Sigmoid colon (tissue), 4 donors: ENCODE measurements around the gene SLC6A12.
A peak's percentile ranks its signal among the peaks of the same experiment; 100 is the strongest.

ENCODE experiments used
- POLR2A ChIP-seq, 2 donors: fragments of 450-650 bp; IDR thresholded peaks; one replicate each; pipeline ENCODE4 v1.6.1; 2016; ENCODE audit warnings: antibody characterized with exemption in 2 of 2, mild to moderate bottlenecking in 2 of 2, moderate library complexity in 2 of 2
- POLR2AphosphoS5 ChIP-seq, 4 donors: sonication (generic); formaldehyde crosslinking; IDR thresholded peaks; one replicate each; pipeline ENCODE4 v1.6.1; 2017; ENCODE audit warnings: antibody characterized with exemption in 4 of 4
- TF ChIP-seq, protein P1 (sequence below), 4 experiments: fragments of 450-650 bp in 3 of 4; fragments of 200-600 bp in 1 of 4; IDR thresholded peaks; one replicate each; pipeline ENCODE4 v1.5.1; 2016 to 2019; ENCODE audit warnings: antibody characterized with exemption in 4 of 4, mild to moderate bottlenecking in 3 of 4, moderate library complexity in 2 of 4

DNA sequence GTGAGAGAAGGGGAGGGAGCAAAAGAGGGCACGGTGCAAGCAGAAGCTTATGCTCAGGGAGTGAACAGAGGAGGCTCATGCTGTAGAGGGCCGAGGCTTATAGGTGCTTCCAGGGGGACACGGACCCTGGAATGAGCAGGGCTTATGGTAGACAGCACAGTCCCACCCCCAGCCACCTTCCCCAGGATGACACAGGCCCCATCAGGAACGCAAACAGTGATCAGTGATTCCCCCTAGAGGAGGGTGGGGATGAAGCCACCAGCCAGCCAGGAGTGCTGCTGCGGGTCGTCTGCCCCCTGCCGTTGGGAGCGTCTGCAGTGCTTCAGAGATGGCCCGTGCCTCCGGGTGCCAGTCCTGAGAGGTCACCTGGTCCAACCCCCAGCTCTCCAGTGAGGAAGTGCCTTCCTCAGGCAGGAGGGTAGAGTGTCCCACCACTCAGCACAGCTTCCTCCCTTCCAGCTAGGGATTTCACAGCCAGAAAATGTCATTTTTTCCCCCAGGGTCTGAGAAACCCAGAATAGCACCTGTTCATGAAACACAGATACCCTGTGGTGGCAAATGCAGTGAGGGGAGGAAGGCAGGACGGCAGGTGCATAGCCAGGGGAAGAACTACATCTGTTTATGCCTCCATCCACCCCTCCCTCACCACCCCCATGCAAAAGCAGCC is 60.7 kb downstream of the SLC6A12 start:
- TF ChIP-seq, protein P1, sequence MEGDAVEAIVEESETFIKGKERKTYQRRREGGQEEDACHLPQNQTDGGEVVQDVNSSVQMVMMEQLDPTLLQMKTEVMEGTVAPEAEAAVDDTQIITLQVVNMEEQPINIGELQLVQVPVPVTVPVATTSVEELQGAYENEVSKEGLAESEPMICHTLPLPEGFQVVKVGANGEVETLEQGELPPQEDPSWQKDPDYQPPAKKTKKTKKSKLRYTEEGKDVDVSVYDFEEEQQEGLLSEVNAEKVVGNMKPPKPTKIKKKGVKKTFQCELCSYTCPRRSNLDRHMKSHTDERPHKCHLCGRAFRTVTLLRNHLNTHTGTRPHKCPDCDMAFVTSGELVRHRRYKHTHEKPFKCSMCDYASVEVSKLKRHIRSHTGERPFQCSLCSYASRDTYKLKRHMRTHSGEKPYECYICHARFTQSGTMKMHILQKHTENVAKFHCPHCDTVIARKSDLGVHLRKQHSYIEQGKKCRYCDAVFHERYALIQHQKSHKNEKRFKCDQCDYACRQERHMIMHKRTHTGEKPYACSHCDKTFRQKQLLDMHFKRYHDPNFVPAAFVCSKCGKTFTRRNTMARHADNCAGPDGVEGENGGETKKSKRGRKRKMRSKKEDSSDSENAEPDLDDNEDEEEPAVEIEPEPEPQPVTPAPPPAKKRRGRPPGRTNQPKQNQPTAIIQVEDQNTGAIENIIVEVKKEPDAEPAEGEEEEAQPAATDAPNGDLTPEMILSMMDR (IDR thresholded peaks at IDR 0.05): peak in 1 of 4 experiments; percentile 26
- TF ChIP-seq POLR2A (IDR thresholded peaks at IDR 0.05) (no peak), POLR2AphosphoS5 (IDR thresholded peaks at IDR 0.05) (no peak)
